Measurements from ENCODE around the gene IQSEC3.
A peak's percentile ranks its signal among the peaks of the same experiment; 100 is the strongest.
"Not testable (repeated sequence)": the region's sequence is repeated elsewhere in the genome, so short reads cannot be mapped to it uniquely, and the experiment has no call there.

Gene IQSEC3

DNA sequence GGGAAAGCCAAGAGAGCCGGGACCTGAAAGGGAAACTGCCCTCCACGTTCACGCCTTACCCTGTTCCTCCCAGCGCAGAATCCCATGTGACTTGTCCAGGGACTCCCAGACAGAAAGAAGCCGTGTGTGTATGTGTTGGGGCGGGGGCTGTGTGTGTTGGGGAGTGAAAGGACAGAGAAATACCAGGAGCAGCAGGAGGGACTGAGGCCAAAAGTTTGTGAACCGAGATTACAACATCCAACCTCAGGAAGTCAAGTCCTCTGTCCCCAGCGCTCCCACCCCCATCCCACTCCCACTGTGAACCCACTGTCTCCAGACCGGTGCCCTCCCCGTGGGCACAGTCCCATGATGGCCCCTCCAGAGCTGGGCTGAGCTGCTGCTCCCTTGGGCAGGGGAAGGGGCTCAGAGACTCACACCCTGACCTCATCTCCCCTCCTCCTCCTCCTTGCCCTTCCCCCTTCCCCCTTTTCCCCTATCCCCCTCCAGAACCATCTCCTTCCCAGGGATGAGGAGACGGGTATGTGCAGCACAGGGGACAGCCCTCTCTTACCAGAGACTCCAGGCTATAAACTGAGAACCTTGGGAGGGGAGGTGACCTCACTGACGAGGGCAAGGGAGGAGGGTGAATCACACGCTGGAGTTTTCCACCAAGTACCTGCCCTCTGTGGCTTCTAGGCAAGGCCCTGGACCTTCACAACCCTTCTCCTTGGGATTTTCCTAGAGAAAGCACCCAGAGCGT lies 147.6 kb downstream of the IQSEC3 start, which contains the start of gene SLC6A12:
SLC6A12 (minus strand) TSS at position 155 of the 739 bp plus-strand sequence. CDS start 4,171 bp downstream, outside the sequence.
- DNase-seq (ENCODE audit: low spot score), result no peak

DNA sequence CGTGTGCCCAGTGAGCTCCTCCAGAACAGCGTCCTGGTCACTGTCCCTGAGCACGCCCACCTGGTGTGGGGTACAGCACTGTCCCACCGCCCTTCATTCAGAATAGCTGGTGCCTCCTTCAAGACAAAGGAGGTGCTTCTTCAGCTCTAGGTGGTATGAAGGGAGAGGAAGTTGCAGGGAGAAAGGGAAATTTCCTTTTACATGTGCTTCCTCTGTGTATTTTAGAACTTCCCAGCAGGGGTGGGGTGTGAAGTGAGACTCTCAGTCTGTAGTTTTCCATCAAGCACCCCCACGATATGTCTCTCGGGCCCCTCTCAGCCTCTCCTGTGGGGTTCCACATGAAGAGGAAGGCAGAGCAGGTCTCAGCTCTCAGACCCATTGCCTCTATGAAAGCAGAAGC lies 148.5 kb downstream of the IQSEC3 start:
- no peak for DNase-seq (ENCODE audit: low spot score)

- not testable (repeated sequence) for DNase-seq (ENCODE audit: low spot score)
Measured at GRCh38 chr12:217029-217428, 150.5 kb downstream of the IQSEC3 start.

DNA sequence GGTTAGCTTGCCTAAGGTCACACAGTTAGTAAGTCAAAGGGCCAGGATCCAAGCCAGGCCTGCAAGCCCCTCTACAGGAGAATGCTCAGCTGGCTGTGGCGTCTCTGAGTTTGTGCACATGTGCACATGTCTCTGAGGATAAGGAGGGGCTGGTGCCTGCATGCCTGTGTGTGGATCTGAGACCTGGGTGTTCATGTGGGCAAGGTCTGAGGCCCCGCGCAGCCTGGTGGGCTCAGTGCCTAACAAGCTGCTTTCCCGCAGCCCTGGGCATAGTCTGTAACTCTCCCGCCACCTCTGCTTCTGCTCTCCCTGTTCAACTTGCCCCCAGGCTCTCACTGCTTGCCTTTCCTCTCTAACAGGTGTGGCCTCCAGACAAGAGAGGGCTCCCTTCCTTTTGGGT lies 151.7 kb downstream of the IQSEC3 start:
- no peak for DNase-seq (ENCODE audit: low spot score)

- no peak for DNase-seq (ENCODE audit: low spot score)
Measured at GRCh38 chr12:218728-219590, 152.4 kb downstream of the IQSEC3 start.

DNA sequence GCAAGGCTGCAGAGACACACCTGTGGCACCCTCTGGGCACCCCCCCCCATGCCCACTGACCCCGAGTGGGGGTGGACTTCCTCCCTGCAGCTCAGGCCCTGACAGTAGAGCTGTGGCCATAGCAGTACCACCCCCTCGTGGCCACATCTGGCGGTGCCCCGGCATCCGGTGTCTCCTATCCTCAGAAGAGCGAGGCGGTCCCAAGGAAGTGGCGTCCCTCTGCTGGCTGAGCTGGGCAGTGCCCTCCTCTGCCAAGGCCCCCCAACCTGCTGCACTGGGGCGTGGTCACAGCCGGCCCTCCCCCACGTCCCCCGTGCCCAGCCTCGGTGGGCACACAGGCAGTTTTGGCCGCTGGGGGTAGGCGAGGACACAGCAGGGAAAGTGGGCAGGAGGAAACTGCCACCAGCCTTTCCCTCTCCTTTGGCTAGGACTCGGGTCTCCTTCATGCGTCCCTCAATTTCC lies 153.4 kb downstream of the IQSEC3 start:
- DNase-seq (ENCODE audit: low spot score), result peak; percentile 77

GRCh38 chr12:220491-220890 lies 153.9 kb downstream of the IQSEC3 start:
- DNase-seq (ENCODE audit: low spot score), result no peak

DNA sequence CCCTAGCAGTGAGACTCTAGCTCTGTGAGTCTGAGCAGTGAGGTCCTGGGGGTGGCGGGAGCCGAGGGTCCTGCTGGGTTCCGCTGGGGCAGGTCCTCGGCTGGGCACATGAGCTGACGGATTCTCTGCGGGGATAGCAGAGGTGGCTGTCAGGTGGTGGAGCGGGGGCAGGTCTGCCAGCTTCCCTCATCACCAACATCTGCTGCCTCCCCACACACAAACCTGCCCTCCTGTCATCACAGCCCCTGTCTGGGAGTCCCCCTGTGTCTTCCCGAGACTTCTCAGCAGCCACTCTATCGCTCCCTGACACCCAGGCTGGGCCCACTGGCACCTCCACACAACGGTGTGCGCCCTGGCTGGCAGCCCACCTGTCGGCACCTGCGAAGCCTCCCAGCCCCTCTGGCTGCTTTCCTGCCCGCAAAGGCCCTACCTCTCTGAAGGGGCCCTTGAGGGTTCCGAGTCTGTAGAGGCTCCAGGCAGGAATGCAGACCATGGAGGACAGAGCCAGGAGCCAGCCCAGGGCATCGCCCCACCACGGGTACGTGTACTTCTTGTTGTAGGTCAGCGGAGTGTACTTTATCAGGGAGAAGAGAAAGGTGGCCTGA lies 154.5 kb downstream of the IQSEC3 start:
- no peak for DNase-seq (ENCODE audit: low spot score)

GRCh38 chr12:221736-222135 lies 155.2 kb downstream of the IQSEC3 start:
- DNase-seq (ENCODE audit: low spot score), result no peak

- DNase-seq (ENCODE audit: low spot score), result no peak
Measured at GRCh38 chr12:223841-224240, 157.3 kb downstream of the IQSEC3 start.

DNA sequence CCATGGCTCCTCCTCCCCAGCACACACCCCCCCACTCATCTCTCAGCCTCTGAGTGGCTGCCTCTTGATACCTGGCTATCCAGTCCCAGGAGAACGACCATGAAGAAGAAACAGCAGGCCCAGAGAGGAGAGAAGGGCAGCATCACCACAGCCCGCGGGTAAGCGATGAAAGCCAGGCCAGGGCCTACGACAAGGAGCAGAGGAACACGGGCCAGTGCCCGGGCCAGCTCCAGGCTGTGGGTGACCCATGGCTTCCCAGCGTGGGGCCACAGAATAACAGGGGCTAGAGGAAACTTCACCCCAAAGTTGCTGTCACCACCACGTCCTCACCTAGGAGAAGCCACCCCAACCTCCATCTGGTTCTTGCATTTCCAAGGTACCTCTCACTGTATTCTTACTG lies 157.8 kb downstream of the IQSEC3 start:
- no peak for DNase-seq (ENCODE audit: low spot score)

DNA sequence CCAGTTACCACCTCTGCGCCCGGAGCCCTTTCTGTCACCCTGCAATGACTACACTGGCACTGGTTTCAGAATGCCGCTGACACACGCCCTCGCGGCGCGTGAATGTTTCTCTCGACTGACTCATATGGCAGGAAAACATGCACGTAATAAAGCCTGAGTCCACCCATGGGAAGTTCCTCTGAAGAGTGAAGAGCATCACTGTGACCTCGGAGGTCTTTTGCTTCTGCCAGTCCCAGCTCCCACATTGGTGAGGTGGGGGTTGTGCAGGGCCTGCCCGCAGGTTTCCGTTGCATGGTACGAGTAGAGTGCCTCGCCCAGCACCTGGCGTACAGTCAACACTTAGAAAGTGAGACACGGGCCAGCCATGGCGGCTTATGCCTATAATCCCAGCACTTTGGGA lies 158.4 kb downstream of the IQSEC3 start:
- no peak for DNase-seq (ENCODE audit: low spot score)

DNA sequence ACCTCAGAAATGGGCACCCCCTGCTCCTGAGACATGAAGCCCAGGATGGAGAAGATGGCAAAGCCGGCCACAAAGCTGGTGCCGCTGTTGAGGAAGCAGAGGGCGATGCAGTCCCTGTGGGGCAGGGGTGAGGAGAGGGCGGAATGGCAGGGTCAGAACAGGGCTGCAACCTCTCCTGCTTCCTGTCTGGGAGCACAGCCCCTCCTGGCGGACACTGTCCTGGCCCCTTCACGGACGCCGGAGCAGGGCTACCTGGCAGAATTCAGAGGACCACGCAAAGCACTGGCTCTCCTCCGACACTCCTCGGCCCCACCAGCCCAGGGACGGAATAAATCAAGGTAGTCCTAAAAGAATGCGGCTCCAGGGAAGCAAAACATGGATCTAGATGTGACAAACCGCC lies 159.8 kb downstream of the IQSEC3 start:
- no peak for DNase-seq (ENCODE audit: low spot score)

- DNase-seq (ENCODE audit: low spot score), result no peak
Measured at GRCh38 chr12:227286-227915, 160.8 kb downstream of the IQSEC3 start.
